IMR-90 (cell line): ENCODE data around the gene TNFRSF4. TPM values are rescaled to one million over a fixed set of nuclear protein-coding genes. Genes with fewer than 3 reads are reported as not detected.

Experiments used
- ATAC-seq: fragments of 200-7000 bp; cut with Tn5 transposase; 2 replicates; pipeline ENCODE4 v1.9.1; 2020; ENCODE audit warnings: low read depth, mild to moderate bottlenecking, moderate library complexity
- BruUV-seq: library from RNA; stranded (reverse); fragments of 400-500 nt; replicated peaks from 2 replicates; lab custom pipeline; 2021; lab: Mats Ljungman, UMichigan
- CTCF ChIA-PET: fragments of 300-600 bp; formaldehyde crosslinking; extraction: SDS; loops from one replicate; lab custom pipeline; 2021; ENCODE audit warnings: antibody characterized with exemption; lab: Yijun Ruan, JAX
- POLR2A ChIA-PET: fragments of 300-600 bp; sonication (Branson Sonifier 250); formaldehyde crosslinking; loops from one replicate; lab custom pipeline; 2022; ENCODE audit warnings: antibody characterized with exemption; ENCODE audit not compliant: unreplicated experiment; lab: Charles Lee
- DNase-seq: peaks from one replicate; pipeline ENCODE4 v3.0.0; 2013
- H2AFZ ChIP-seq: replicated peaks from 2 replicates; pipeline ENCODE3; 2013; ENCODE audit warnings: low read length, mild to moderate bottlenecking; ENCODE audit not compliant: poor library complexity
- H2AK5ac ChIP-seq: 2 replicates; pipeline ENCODE4 v1.6.1; 2013; ENCODE audit warnings: low read depth, low read length, inconsistent platforms
- H2AK9ac ChIP-seq: replicated peaks from 2 replicates; pipeline ENCODE3; 2013; ENCODE audit warnings: mild to moderate bottlenecking, low read depth, low read length, moderate library complexity; ENCODE audit not compliant: poor library complexity
- H2BK120ac ChIP-seq: 2 replicates; pipeline ENCODE4 v1.6.1; 2013; ENCODE audit warnings: low read depth, low read length, inconsistent platforms
- H2BK15ac ChIP-seq: 3 replicates; pipeline ENCODE4 v1.6.1; 2013; ENCODE audit warnings: low read depth, low read length, inconsistent platforms
- H2BK20ac ChIP-seq: 2 replicates; pipeline ENCODE4 v1.6.1; 2013; ENCODE audit warnings: low read depth, mild to moderate bottlenecking, inconsistent platforms, low read length, moderate library complexity
- H2BK5ac ChIP-seq: 2 replicates; pipeline ENCODE4 v1.6.1; 2013; ENCODE audit warnings: mild to moderate bottlenecking, low read depth, low read length, inconsistent platforms; ENCODE audit not compliant: poor library complexity, severe bottlenecking
- H3K14ac ChIP-seq: replicated peaks from 2 replicates; pipeline ENCODE4 v1.6.1; 2013; ENCODE audit warnings: low read depth, low read length, inconsistent platforms
- H3K18ac ChIP-seq: 2 replicates; pipeline ENCODE4 v1.6.1; 2013; ENCODE audit warnings: low read depth, low read length, control low read depth
- H3K23ac ChIP-seq: 2 replicates; pipeline ENCODE4 v1.6.1; 2013; ENCODE audit warnings: low read depth, low read length, inconsistent platforms
- H3K27ac ChIP-seq: 2 replicates; pipeline ENCODE4 v1.5.1; 2013; ENCODE audit warnings: mild to moderate bottlenecking, control low read depth, low read length; ENCODE audit not compliant: insufficient read depth
- H3K27me3 ChIP-seq: 2 replicates; pipeline ENCODE4 v1.6.1; 2013; ENCODE audit warnings: low read length; ENCODE audit not compliant: control insufficient read depth, insufficient read depth
- H3K36me3 ChIP-seq: 2 replicates; pipeline ENCODE4 v1.6.1; 2013; ENCODE audit warnings: low read length, mixed read lengths; ENCODE audit not compliant: control insufficient read depth, insufficient read depth
- H3K4ac ChIP-seq: 2 replicates; pipeline ENCODE4 v1.6.1; 2013; ENCODE audit warnings: low read depth, low read length, inconsistent platforms
- H3K4me1 ChIP-seq: 2 replicates; pipeline ENCODE4 v1.6.1; 2013; ENCODE audit warnings: low read length, mixed read lengths; ENCODE audit not compliant: control insufficient read depth, insufficient read depth
- H3K4me2 ChIP-seq: 2 replicates; pipeline ENCODE4 v1.6.1; 2013; ENCODE audit warnings: low read depth, mild to moderate bottlenecking, control low read depth, low read length, moderate library complexity
- H3K4me3 ChIP-seq: 2 replicates; pipeline ENCODE4 v1.5.1; 2013; ENCODE audit warnings: low read depth, mild to moderate bottlenecking, control low read depth, low read length, moderate library complexity; ENCODE audit not compliant: insufficient read depth
- H3K56ac ChIP-seq: 2 replicates; pipeline ENCODE4 v1.6.1; 2013; ENCODE audit warnings: low read length, inconsistent platforms; ENCODE audit not compliant: insufficient read depth; ENCODE audit errors: extremely low read depth
- H3K79me1 ChIP-seq, 2 experiments: 2 replicates each; pipeline ENCODE4 v1.6.1; 2013; ENCODE audit warnings: low read length in 2 of 2, inconsistent platforms in 1 of 2, low read depth in 1 of 2
- H3K9ac ChIP-seq: 2 replicates; pipeline ENCODE4 v1.6.1; 2013; ENCODE audit warnings: low read depth, low read length, control low read depth
- H3K9me1 ChIP-seq: 2 replicates; pipeline ENCODE4 v1.6.1; 2013; ENCODE audit warnings: low read length, inconsistent platforms; ENCODE audit not compliant: insufficient read depth
- H3K9me3 ChIP-seq: 2 replicates; pipeline ENCODE4 v1.6.1; 2013; ENCODE audit warnings: low read length; ENCODE audit not compliant: control insufficient read depth, insufficient read depth
- H4K20me1 ChIP-seq: 2 replicates; pipeline ENCODE4 v1.6.1; 2013; ENCODE audit warnings: low read length, inconsistent platforms; ENCODE audit not compliant: insufficient read depth
- H4K5ac ChIP-seq: 2 replicates; pipeline ENCODE4 v1.6.1; 2013; ENCODE audit warnings: mild to moderate bottlenecking, low read depth, low read length, control low read depth
- H4K8ac ChIP-seq, 2 experiments: 2 replicates each; pipeline ENCODE4 v1.6.1; 2013; ENCODE audit warnings: low read depth in 2 of 2, low read length in 2 of 2, control low read depth in 1 of 2, inconsistent platforms in 1 of 2
- H4K91ac ChIP-seq: 2 replicates; pipeline ENCODE4 v1.6.1; 2013; ENCODE audit warnings: low read depth, low read length, inconsistent platforms; ENCODE audit not compliant: insufficient read depth
- BHLHE40 ChIP-seq: fragments of 150-350 bp; IDR thresholded peaks from 2 replicates; pipeline ENCODE4 v1.6.1; 2016; ENCODE audit warnings: mild to moderate bottlenecking, low read depth, low read length
- CEBPB ChIP-seq: IDR thresholded peaks from 2 replicates; pipeline ENCODE4 v1.6.1; 2012; ENCODE audit warnings: low read depth, low read length, improper control_type of control experiment
- CHD1 ChIP-seq: IDR thresholded peaks from 2 replicates; pipeline ENCODE4 v1.6.1; 2012; ENCODE audit warnings: low read depth, low read length, improper control_type of control experiment
- FOS ChIP-seq: fragments of 150-350 bp; IDR thresholded peaks from 2 replicates; pipeline ENCODE4 v1.6.1; 2016; ENCODE audit warnings: low read depth, low read length
- MAFK ChIP-seq: IDR thresholded peaks from 2 replicates; pipeline ENCODE4 v1.6.1; 2012; ENCODE audit warnings: low read depth, low read length, improper control_type of control experiment
- MAZ ChIP-seq: IDR thresholded peaks from 2 replicates; pipeline ENCODE4 v1.6.1; 2012; ENCODE audit warnings: low read depth, mild to moderate bottlenecking, low read length, improper control_type of control experiment, moderate library complexity, borderline replicate concordance
- MXI1 ChIP-seq: IDR thresholded peaks from 2 replicates; pipeline ENCODE4 v1.6.1; 2012; ENCODE audit warnings: low read depth, mild to moderate bottlenecking, low read length, moderate library complexity, borderline replicate concordance
- NFE2L2 ChIP-seq: fragments of 150-350 bp; IDR thresholded peaks from 2 replicates; pipeline ENCODE4 v1.6.1; 2016; ENCODE audit warnings: low read depth, mild to moderate bottlenecking, low read length
- POLR2A ChIP-seq: IDR thresholded peaks from 2 replicates; pipeline ENCODE4 v1.6.1; 2012; ENCODE audit warnings: mild to moderate bottlenecking, low read depth, low read length
- RAD21 ChIP-seq: IDR thresholded peaks from 2 replicates; pipeline ENCODE4 v1.6.1; 2012; ENCODE audit warnings: low read length, improper control_type of control experiment
- RCOR1 ChIP-seq: IDR thresholded peaks from 2 replicates; pipeline ENCODE4 v1.6.1; 2012; ENCODE audit warnings: mild to moderate bottlenecking, low read length, improper control_type of control experiment; ENCODE audit not compliant: insufficient replicate concordance
- RFX5 ChIP-seq: IDR thresholded peaks from 2 replicates; pipeline ENCODE4 v1.8.0; 2012; ENCODE audit warnings: low read depth, mild to moderate bottlenecking, low read length, moderate library complexity
- SMC3 ChIP-seq: fragments of 150-350 bp; IDR thresholded peaks from 2 replicates; pipeline ENCODE4 v1.6.1; 2016; ENCODE audit warnings: low read depth, mild to moderate bottlenecking, antibody characterized with exemption, low read length, moderate library complexity
- WGBS, 2 experiments: methylation state at CpG; one replicate each; pipeline versions ENCODE4 v1.1.5 to v1.1.7; 2013; ENCODE audit warnings: missing lambda C conversion rate in 2 of 2; ENCODE audit not compliant: insufficient read length in 1 of 2; ENCODE audit errors: extremely low coverage in 2 of 2; 5-methylcytosine and 5-hydroxymethylcytosine counted together
- dilution Hi-C: fragments of 300-500 bp; cut with HindIII; formaldehyde crosslinking; loops from one replicate; pipeline ENCODE4 v1.14.3; 2018; ENCODE audit warnings: low sequenced_read_pairs; ENCODE audit not compliant: unreplicated experiment
- in situ Hi-C: fragments of 300-500 bp; cut with MboI; formaldehyde crosslinking; loops from 3 replicates; pipeline ENCODE4 v1.14.3; 2019; ENCODE audit warnings: low sequenced_read_pairs, inconsistent platforms, mixed read lengths
- intact Hi-C: fragments of 100-400 bp; cut with micrococcal nuclease; formaldehyde crosslinking; loops from 2 replicates; pipeline ENCODE4 v1.10.0; 2022
- polyA plus RNA-seq, 3 experiments: library from polyadenylated mRNA; depleted of rRNA; stranded (reverse); fragments of >200 nt; gene quantifications; 2 replicates each; pipeline ENCODE4 v1.2.3, GENCODE V29; 2012; ENCODE audit warnings: low replicate concordance in 1 of 3
- total RNA-seq: library from RNA; depleted of rRNA; stranded (reverse); fragments of >200 nt; gene quantifications from 2 replicates; pipeline ENCODE4 v1.2.3, GENCODE V29; 2012
- TF ChIP-seq, protein P1 (sequence below): fragments of 150-350 bp; IDR thresholded peaks from 2 replicates; pipeline ENCODE4 v1.6.1; 2016; ENCODE audit warnings: low read depth, mild to moderate bottlenecking, low read length, moderate library complexity, borderline replicate concordance
- TF ChIP-seq, protein P2 (sequence below): fragments of 150-350 bp; IDR thresholded peaks from 2 replicates; pipeline ENCODE4 v1.6.1; 2017; ENCODE audit warnings: mild to moderate bottlenecking, antibody characterized with exemption, low read length, low read depth
- TF ChIP-seq, protein P3 (sequence below): conservative IDR thresholded peaks from 2 replicates; pipeline ENCODE4 v1.5.1; 2012; ENCODE audit warnings: mild to moderate bottlenecking, low read depth, low read length, improper control_type of control experiment

The TNFRSF4 gene
- total and polyA plus RNA-seq, 2 of the 4 experiments (the other 2 are of a cell fraction), result 0.15 TPM; not detected in 1

DNA sequence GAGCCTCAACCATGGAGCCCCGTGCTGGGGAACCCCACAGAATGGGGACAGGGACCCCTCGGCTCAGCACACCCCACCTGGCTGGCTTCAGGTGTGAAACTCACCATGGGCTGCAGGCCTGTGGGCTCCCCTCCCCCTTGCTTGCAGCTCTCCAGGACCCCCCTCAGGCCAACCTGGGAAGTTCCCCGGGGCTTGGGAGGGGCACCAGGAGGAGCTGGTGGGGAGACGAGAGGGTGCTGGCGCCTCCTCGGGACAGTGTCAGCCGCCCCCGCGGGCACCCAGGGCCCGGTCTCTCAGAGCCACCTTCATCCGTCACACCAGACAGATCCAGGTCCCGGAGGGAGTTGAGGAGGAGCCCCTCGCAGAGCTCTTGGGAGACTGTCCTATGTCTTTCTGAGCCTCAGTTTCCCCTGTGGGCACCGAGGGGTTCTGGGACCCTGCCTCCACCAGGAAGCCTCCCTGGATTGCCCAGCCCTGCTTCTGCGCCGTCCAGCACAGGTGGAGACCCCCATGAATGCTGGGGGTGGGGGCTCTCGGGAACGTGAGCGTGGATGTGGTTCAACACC is 6.9 kb downstream of the TNFRSF4 start:
- Histone ChIP-seq H3K9me3 (no peaks in the 10 kb centered on the region), H4K5ac (no peak overlapping the region), H3K9ac (no peak overlapping the region), H4K20me1 (no peaks in the 10 kb centered on the region; the same call in 1 of the 2 replicates), H3K27ac (no peak overlapping the region), H3K27me3 (no peaks in the 10 kb centered on the region; the same call in 1 of the 2 replicates), H2AK5ac (no peak overlapping the region), H3K18ac (no peak overlapping the region), H2BK20ac (no peak overlapping the region), H3K4me3 (no peak overlapping the region), H2BK5ac (no peak overlapping the region), H3K9me1 (no peaks in the 10 kb centered on the region), H2AFZ (no peak overlapping the region), H3K56ac (no peak overlapping the region), H3K36me3 (no peaks in the 10 kb centered on the region), H2BK120ac (no peak overlapping the region), H4K91ac (no peak overlapping the region), H3K23ac (no peak overlapping the region), H3K4me2 (no peak overlapping the region), H3K14ac (no peak overlapping the region), H3K4ac (no peak overlapping the region), H4K8ac (no peak overlapping the region), H2AK9ac (no peak overlapping the region), H3K4me1 (peaks cover 12% of the 10 kb centered on the region), H3K79me1 (no peaks in the 10 kb centered on the region), H2BK15ac (no peak overlapping the region)
- ATAC-seq (no peak), DNase-seq (no peak)
- BruUV-seq, result no TSS peak
- ChIA-PET CTCF (no interaction called here), POLR2A (no interaction called here)
- TF ChIP-seq BHLHE40, result no peak
- TF ChIP-seq, protein P1, sequence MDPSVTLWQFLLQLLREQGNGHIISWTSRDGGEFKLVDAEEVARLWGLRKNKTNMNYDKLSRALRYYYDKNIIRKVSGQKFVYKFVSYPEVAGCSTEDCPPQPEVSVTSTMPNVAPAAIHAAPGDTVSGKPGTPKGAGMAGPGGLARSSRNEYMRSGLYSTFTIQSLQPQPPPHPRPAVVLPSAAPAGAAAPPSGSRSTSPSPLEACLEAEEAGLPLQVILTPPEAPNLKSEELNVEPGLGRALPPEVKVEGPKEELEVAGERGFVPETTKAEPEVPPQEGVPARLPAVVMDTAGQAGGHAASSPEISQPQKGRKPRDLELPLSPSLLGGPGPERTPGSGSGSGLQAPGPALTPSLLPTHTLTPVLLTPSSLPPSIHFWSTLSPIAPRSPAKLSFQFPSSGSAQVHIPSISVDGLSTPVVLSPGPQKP, result no peak
- TF ChIP-seq POLR2A, result no peak
- TF ChIP-seq MAFK, result no peak
- no peak for TF ChIP-seq RFX5
- TF ChIP-seq RAD21, result no peak
- TF ChIP-seq CEBPB, result no peak
- no peak for TF ChIP-seq MAZ
- TF ChIP-seq, protein P2, sequence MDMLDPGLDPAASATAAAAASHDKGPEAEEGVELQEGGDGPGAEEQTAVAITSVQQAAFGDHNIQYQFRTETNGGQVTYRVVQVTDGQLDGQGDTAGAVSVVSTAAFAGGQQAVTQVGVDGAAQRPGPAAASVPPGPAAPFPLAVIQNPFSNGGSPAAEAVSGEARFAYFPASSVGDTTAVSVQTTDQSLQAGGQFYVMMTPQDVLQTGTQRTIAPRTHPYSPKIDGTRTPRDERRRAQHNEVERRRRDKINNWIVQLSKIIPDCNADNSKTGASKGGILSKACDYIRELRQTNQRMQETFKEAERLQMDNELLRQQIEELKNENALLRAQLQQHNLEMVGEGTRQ, result no peak
- TF ChIP-seq FOS, result no peak
- no peak for TF ChIP-seq SMC3
- TF ChIP-seq RCOR1, result no peak
- no peak for TF ChIP-seq CHD1
- no peak for TF ChIP-seq MXI1
- TF ChIP-seq NFE2L2, result no peak
- TF ChIP-seq, protein P3, sequence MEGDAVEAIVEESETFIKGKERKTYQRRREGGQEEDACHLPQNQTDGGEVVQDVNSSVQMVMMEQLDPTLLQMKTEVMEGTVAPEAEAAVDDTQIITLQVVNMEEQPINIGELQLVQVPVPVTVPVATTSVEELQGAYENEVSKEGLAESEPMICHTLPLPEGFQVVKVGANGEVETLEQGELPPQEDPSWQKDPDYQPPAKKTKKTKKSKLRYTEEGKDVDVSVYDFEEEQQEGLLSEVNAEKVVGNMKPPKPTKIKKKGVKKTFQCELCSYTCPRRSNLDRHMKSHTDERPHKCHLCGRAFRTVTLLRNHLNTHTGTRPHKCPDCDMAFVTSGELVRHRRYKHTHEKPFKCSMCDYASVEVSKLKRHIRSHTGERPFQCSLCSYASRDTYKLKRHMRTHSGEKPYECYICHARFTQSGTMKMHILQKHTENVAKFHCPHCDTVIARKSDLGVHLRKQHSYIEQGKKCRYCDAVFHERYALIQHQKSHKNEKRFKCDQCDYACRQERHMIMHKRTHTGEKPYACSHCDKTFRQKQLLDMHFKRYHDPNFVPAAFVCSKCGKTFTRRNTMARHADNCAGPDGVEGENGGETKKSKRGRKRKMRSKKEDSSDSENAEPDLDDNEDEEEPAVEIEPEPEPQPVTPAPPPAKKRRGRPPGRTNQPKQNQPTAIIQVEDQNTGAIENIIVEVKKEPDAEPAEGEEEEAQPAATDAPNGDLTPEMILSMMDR, result no peak
- in situ Hi-C loops (no loop called here), intact Hi-C loops (no loop called here), dilution Hi-C loops (no loop called here)
- WGBS, 2 experiments, result no CpG with 5 or more reads among the region's 19 CpGs
